Trophoblast cell (in vitro differentiated cells and primary cell): ENCODE data around the gene ACTN4.
A peak's percentile ranks its signal among the peaks of the same experiment; 100 is the strongest.
"Not testable (repeated sequence)": the region's sequence is repeated elsewhere in the genome, so short reads cannot be mapped to it uniquely, and the experiment has no call there.

Source experiments
- DNase-seq, 2 donors: peaks; one replicate each; pipeline ENCODE4 v3.0.0-alpha.2; 2016
- H2AFZ ChIP-seq: 2 replicates; pipeline ENCODE4 v1.6.1; 2013; ENCODE audit warnings: low read length, moderate library complexity, mild to moderate bottlenecking; ENCODE audit not compliant: insufficient read depth, poor library complexity
- H2AK5ac ChIP-seq: 2 replicates; pipeline ENCODE4 v1.6.1; 2013; ENCODE audit warnings: mild to moderate bottlenecking, low read length
- H2BK120ac ChIP-seq: 2 replicates; pipeline ENCODE4 v1.6.1; 2013; ENCODE audit warnings: low read length, mild to moderate bottlenecking, moderate library complexity; ENCODE audit not compliant: insufficient read depth, poor library complexity
- H2BK12ac ChIP-seq: 2 replicates; pipeline ENCODE4 v1.6.1; 2013; ENCODE audit warnings: mild to moderate bottlenecking, low read length, moderate library complexity
- H2BK5ac ChIP-seq: 2 replicates; pipeline ENCODE4 v1.6.1; 2013; ENCODE audit warnings: low read length, low read depth, moderate library complexity, mild to moderate bottlenecking; ENCODE audit not compliant: poor library complexity
- H3K14ac ChIP-seq: 2 replicates; pipeline ENCODE4 v1.6.1; 2013; ENCODE audit warnings: mild to moderate bottlenecking, low read length
- H3K18ac ChIP-seq: 2 replicates; pipeline ENCODE4 v1.6.1; 2013; ENCODE audit warnings: mild to moderate bottlenecking, low read length
- H3K23ac ChIP-seq: 2 replicates; pipeline ENCODE4 v1.6.1; 2013; ENCODE audit warnings: low read length
- H3K27ac ChIP-seq: 2 replicates; pipeline ENCODE4 v1.5.1; 2013; ENCODE audit warnings: low read depth, mild to moderate bottlenecking, inconsistent platforms, low read length, moderate library complexity
- H3K27me3 ChIP-seq: 2 replicates; pipeline ENCODE4 v1.6.1; 2013; ENCODE audit warnings: inconsistent platforms, mild to moderate bottlenecking, low read length, moderate library complexity; ENCODE audit not compliant: insufficient read depth
- H3K36me3 ChIP-seq, 2 experiments: 1 replicate in 1 of 2; 2 replicates in 1 of 2; pipeline ENCODE4 v1.6.1; 2013; ENCODE audit warnings: low read length in 2 of 2, mild to moderate bottlenecking in 2 of 2, moderate library complexity in 1 of 2; ENCODE audit not compliant: insufficient read depth in 2 of 2, control insufficient read depth in 1 of 2
- H3K4ac ChIP-seq: 2 replicates; pipeline ENCODE4 v1.6.1; 2013; ENCODE audit warnings: low read depth, mild to moderate bottlenecking, low read length, moderate library complexity
- H3K4me1 ChIP-seq, 2 experiments: 1 replicate in 1 of 2; 2 replicates in 1 of 2; pipeline ENCODE4 v1.6.1; 2013; ENCODE audit warnings: low read length in 2 of 2, mild to moderate bottlenecking in 2 of 2, moderate library complexity in 1 of 2; ENCODE audit not compliant: insufficient read depth in 2 of 2, control insufficient read depth in 1 of 2
- H3K4me2 ChIP-seq: 2 replicates; pipeline ENCODE4 v1.6.1; 2013; ENCODE audit warnings: inconsistent platforms, mild to moderate bottlenecking, low read length, moderate library complexity
- H3K4me3 ChIP-seq: 2 replicates; pipeline ENCODE4 v1.5.1; 2013; ENCODE audit warnings: mild to moderate bottlenecking, low read depth, low read length, inconsistent platforms
- H3K79me1 ChIP-seq: one replicate; pipeline ENCODE4 v1.6.1; 2013; ENCODE audit warnings: low read length
- H3K79me2 ChIP-seq: 2 replicates; pipeline ENCODE4 v1.6.1; 2013; ENCODE audit warnings: low read length, mild to moderate bottlenecking; ENCODE audit not compliant: control insufficient read depth, insufficient read depth, poor library complexity
- H3K9ac ChIP-seq: 2 replicates; pipeline ENCODE4 v1.6.1; 2013; ENCODE audit warnings: mild to moderate bottlenecking, low read length
- H3K9me3 ChIP-seq: 2 replicates; pipeline ENCODE4 v1.6.1; 2013; ENCODE audit warnings: low read depth, mild to moderate bottlenecking, control low read depth, inconsistent platforms, low read length; ENCODE audit not compliant: insufficient read depth
- H4K12ac ChIP-seq: 2 replicates; pipeline ENCODE4 v1.6.1; 2013; ENCODE audit warnings: low read depth, mild to moderate bottlenecking, low read length, moderate library complexity
- H4K8ac ChIP-seq: 2 replicates; pipeline ENCODE4 v1.6.1; 2013; ENCODE audit warnings: low read depth, mild to moderate bottlenecking, low read length, moderate library complexity
- H4K91ac ChIP-seq: one replicate; pipeline ENCODE4 v1.6.1; 2013; ENCODE audit warnings: low read depth, mild to moderate bottlenecking, low read length, moderate library complexity
- WGBS: extraction: QIAGEN DNeasy Blood & Tissue Kit; methylation state at CpG from one replicate; pipeline ENCODE4 v1.1.7; 2013; ENCODE audit warnings: missing lambda C conversion rate; ENCODE audit not compliant: insufficient read length, insufficient coverage; ENCODE audit errors: extremely low coverage; 5-methylcytosine and 5-hydroxymethylcytosine counted together

ACTN4 gene

DNA sequence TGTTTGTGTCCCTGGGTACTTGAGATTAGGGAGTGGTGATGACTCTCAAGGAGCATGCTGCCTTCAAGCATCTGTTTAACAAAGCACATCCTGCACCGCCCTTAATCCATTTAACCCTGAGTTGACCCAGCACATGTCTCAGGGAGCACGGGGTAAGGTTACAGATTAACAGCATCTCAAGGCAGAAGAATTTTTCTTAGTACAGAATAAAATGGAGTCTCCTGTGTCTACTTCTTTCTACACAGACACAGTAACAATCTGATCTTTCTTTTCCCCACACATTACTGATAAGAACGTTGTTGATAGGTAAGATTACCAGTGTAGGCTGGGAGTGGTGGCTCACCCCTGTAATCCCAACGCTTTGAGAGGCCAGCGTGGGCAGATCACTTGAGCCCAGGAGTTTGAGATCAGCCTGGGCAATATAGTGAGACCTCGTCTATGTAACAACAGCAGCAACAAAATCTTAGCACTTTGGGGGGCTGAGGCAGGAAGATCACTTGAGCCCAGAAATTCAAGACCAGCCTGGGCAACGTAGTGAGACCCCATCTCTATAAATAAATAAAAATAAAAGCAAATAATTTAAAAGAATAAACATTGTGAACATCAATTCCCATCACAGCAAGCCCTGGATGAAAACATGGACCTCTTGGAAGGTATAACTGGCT is 15.5 kb upstream of the ACTN4 start:
- H3K23ac ChIP-seq, H2AFZ ChIP-seq, H2BK5ac ChIP-seq, H3K9me3 ChIP-seq, H3K79me2 ChIP-seq, H3K14ac ChIP-seq, H4K8ac ChIP-seq, H3K27ac ChIP-seq, H2BK120ac ChIP-seq, H3K4me2 ChIP-seq, H4K12ac ChIP-seq, H2BK12ac ChIP-seq, H3K4me3 ChIP-seq, H3K18ac ChIP-seq, H3K79me1 ChIP-seq, H2AK5ac ChIP-seq, H3K27me3 ChIP-seq, H4K91ac ChIP-seq, H3K9ac ChIP-seq, DNase-seq, H3K4ac ChIP-seq: not testable (repeated sequence)
- H3K4me1 ChIP-seq, result peaks cover 7 to 11% of the 10 kb centered on the region in 2 experiments
- peaks cover 47 to 50% of the 10 kb centered on the region in 2 experiments for H3K36me3 ChIP-seq
- WGBS, result no CpG with 5 or more reads among the region's 7 CpGs

DNA sequence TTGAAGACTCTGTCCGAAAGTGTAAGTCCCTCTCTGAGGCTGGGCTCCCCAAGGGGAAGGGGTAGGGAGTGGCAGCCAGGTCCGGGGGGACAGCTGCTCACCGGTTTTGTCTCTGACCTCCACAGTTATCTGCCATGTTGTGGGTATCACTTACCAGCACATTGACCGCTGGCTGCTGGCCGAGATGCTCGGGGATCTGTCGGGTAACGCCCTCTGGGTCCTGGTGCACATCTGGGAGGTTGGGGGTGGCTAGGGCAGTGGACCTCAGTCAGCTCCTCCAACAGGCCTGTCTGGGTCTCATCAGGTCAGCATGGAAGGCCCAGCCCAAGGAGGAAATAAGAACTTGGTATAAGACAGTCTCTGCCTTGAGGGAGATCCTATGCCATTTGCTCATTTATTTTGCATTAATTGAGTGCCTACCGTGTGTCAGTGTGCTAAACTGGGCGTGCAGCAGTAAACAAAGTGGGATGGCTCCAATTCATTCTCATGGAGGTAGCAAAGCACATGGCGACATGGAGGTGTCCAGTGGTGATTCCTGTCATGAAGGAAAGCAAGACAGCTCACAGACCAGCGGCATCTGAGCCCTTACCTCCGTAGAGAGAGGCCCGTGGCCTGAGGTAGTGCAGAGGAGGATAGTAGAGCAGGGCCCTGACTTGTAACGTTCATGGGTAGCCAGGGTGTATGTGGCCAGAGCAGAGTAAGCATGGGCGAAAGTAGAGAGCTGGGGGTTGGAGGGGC is 14.8 kb upstream of the ACTN4 start:
- no peaks in the 10 kb centered on the region for H3K9me3 ChIP-seq
- H2BK120ac ChIP-seq, result no peak overlapping the region
- no peak overlapping the region for H4K91ac ChIP-seq
- peaks cover 5% of the 10 kb centered on the region for H3K79me1 ChIP-seq
- no peak overlapping the region for H3K9ac ChIP-seq
- H3K4me1 ChIP-seq, result peaks cover 10 to 14% of the 10 kb centered on the region in 2 experiments
- H2AK5ac ChIP-seq, result no peak overlapping the region
- no peak overlapping the region for H3K4me2 ChIP-seq
- H2BK5ac ChIP-seq, result no peak overlapping the region
- no peak overlapping the region for H4K8ac ChIP-seq
- no peak overlapping the region for H3K27ac ChIP-seq
- H3K27me3 ChIP-seq, result no peaks in the 10 kb centered on the region
- no peaks in the 10 kb centered on the region for H3K79me2 ChIP-seq
- H3K4me3 ChIP-seq, result no peak overlapping the region
- no CpG with 5 or more reads among the region's 16 CpGs for WGBS
- H3K14ac ChIP-seq, result no peak overlapping the region
- no peak overlapping the region for H3K23ac ChIP-seq
- no peak overlapping the region for H4K12ac ChIP-seq
- peaks cover 40 to 44% of the 10 kb centered on the region in 2 experiments for H3K36me3 ChIP-seq
- no peak for DNase-seq
- H3K18ac ChIP-seq, result no peak overlapping the region
- no peak overlapping the region for H2AFZ ChIP-seq
- no peak overlapping the region for H2BK12ac ChIP-seq
- no peak overlapping the region for H3K4ac ChIP-seq

GRCh38 chr19:38634757-38635482 is 12.5 kb upstream of the ACTN4 start:
- Histone ChIP-seq H3K23ac (no peak overlapping the region), H3K27ac (no peak overlapping the region), H4K91ac (no peak overlapping the region), H4K12ac (no peak overlapping the region), H4K8ac (no peak overlapping the region), H3K36me3 (peaks cover 23 to 27% of the 10 kb centered on the region in 2 experiments), H3K27me3 (no peaks in the 10 kb centered on the region), H2BK12ac (no peak overlapping the region), H3K4me3 (no peak overlapping the region), H3K4ac (no peak overlapping the region), H3K9ac (no peak overlapping the region), H3K79me2 (no peaks in the 10 kb centered on the region), H3K14ac (no peak overlapping the region), H2BK5ac (no peak overlapping the region), H2BK120ac (no peak overlapping the region), H3K4me2 (no peak overlapping the region), H2AK5ac (no peak overlapping the region), H3K79me1 (peaks cover 18% of the 10 kb centered on the region), H2AFZ (no peak overlapping the region), H3K9me3 (no peaks in the 10 kb centered on the region), H3K18ac (peak overlapping the region; percentile 46), H3K4me1 (peaks cover 25 to 29% of the 10 kb centered on the region in 2 experiments)
- no CpG with 5 or more reads among the region's 17 CpGs for WGBS
- DNase-seq, result peak; percentile 56 to 87

GRCh38 chr19:38635483-38636399 is 11.7 kb upstream of the ACTN4 start:
- Histone ChIP-seq H4K8ac (peak overlapping the region; percentile 22), H3K27ac (peak overlapping the region; percentile 10), H3K4ac (no peak overlapping the region), H3K79me1 (peaks cover 18% of the 10 kb centered on the region), H3K9me3 (no peaks in the 10 kb centered on the region), H3K18ac (peak overlapping the region; percentile 6), H4K12ac (no peak overlapping the region), H3K23ac (no peak overlapping the region), H2BK5ac (no peak overlapping the region), H4K91ac (no peak overlapping the region), H3K4me1 (peaks cover 25 to 32% of the 10 kb centered on the region in 2 experiments), H3K9ac (no peak overlapping the region), H3K36me3 (peaks cover 18 to 23% of the 10 kb centered on the region in 2 experiments), H3K27me3 (no peaks in the 10 kb centered on the region), H2AFZ (no peak overlapping the region), H3K4me2 (no peak overlapping the region), H2BK120ac (peak overlapping the region; percentile 19), H2AK5ac (no peak overlapping the region), H2BK12ac (no peak overlapping the region), H3K14ac (no peak overlapping the region), H3K4me3 (no peak overlapping the region), H3K79me2 (no peaks in the 10 kb centered on the region)
- no CpG with 5 or more reads among the region's 17 CpGs for WGBS
- no peak for DNase-seq
